Measurements from ENCODE around the gene GABBR1. TPM values are rescaled to one million over a fixed set of nuclear protein-coding genes. Genes with fewer than 3 reads are reported as not detected.

The GABBR1 gene
- total and polyA plus RNA-seq, 4 donors = 1.1 to 4.7 (median 1.4) TPM

- no peaks in the 10 kb centered on the region for H3K9me3 ChIP-seq (ENCODE audit: control insufficient read depth in 4 of 4, low read length in 3 of 4)
- no peak overlapping the region for H3K27ac ChIP-seq (ENCODE audit: low read depth in 1 of 2, low read length in 2 of 2)
- DNase-seq (ENCODE audit: low spot score) = no peak
- no peak overlapping the region for H3K4me3 ChIP-seq (ENCODE audit: low read depth in 1 of 3, low read length in 3 of 3)
- H3K27me3 ChIP-seq (ENCODE audit: control insufficient read depth in 4 of 4, insufficient read depth in 4 of 4, low read length in 3 of 4) = peaks cover 0 to 3% (median 3%) of the 10 kb centered on the region in 4 donors
- no peak overlapping the region for H3K9ac ChIP-seq (ENCODE audit: low read depth in 1 of 2, low read length in 2 of 2)
- no peaks in the 10 kb centered on the region for H3K4me1 ChIP-seq (ENCODE audit: control insufficient read depth in 4 of 4, insufficient read depth in 4 of 4, low read length in 3 of 4)
- H3K36me3 ChIP-seq (ENCODE audit: control insufficient read depth in 4 of 4, insufficient read depth in 3 of 4, low read depth in 1 of 4, low read length in 3 of 4) = no peaks in the 10 kb centered on the region
- TF ChIP-seq ZBTB33 (IDR thresholded peaks at IDR 0.05) = no peak
- TF ChIP-seq NR2F2 (IDR thresholded peaks at IDR 0.05) = no peak
- no peak for TF ChIP-seq MAX (IDR thresholded peaks at IDR 0.05)
- TF ChIP-seq CTCF (IDR thresholded peaks at IDR 0.05; ENCODE audit: low read depth, low read length, missing input control) = no peak
- no peak for TF ChIP-seq EGR1 (IDR thresholded peaks at IDR 0.05; ENCODE audit: low read depth in 2 of 2)
- no peak for TF ChIP-seq GABPA (IDR thresholded peaks at IDR 0.05 in 1 of 2, conservative IDR thresholded peaks at IDR 0.05 in 1 of 2)
- no peak for TF ChIP-seq FOXA2 (IDR thresholded peaks at IDR 0.05)
- no peak for TF ChIP-seq RAD21 (IDR thresholded peaks at IDR 0.05)
- TF ChIP-seq REST (IDR thresholded peaks at IDR 0.05) = no peak
- TF ChIP-seq JUND (IDR thresholded peaks at IDR 0.05) = no peak
- no peak for TF ChIP-seq SP1 (IDR thresholded peaks at IDR 0.05)
- no peak for TF ChIP-seq TAF1 (conservative IDR thresholded peaks at IDR 0.05)
- TF ChIP-seq FOXA1 (IDR thresholded peaks at IDR 0.05) = no peak
- WGBS = 76% methylated on average over 3 of the region's 3 CpGs
Observed at GRCh38 chr6:29661071-29661470, 28.1 kb upstream of the GABBR1 start.

- no peak within 1 kb of the TSS for H3K4me3 ChIP-seq (ENCODE audit: low read depth in 1 of 3, low read length in 3 of 3)
- 82% methylated on average over 4 of the region's 4 CpGs for WGBS
- TF ChIP-seq CTCF (IDR thresholded peaks at IDR 0.05; ENCODE audit: low read depth, low read length, missing input control) (no peak), JUND (IDR thresholded peaks at IDR 0.05) (no peak), RXRA (IDR thresholded peaks at IDR 0.05) (no peak), RAD21 (IDR thresholded peaks at IDR 0.05) (no peak), REST (IDR thresholded peaks at IDR 0.05) (no peak), TAF1 (conservative IDR thresholded peaks at IDR 0.05) (no peak), ZBTB33 (IDR thresholded peaks at IDR 0.05) (no peak), HNF4A (conservative IDR thresholded peaks at IDR 0.05) (no peak), GABPA (IDR thresholded peaks at IDR 0.05 in 1 of 2, conservative IDR thresholded peaks at IDR 0.05 in 1 of 2) (no peak), SP1 (IDR thresholded peaks at IDR 0.05) (no peak), HNF4G (IDR thresholded peaks at IDR 0.05) (no peak)
Observed at GRCh38 chr6:29656798-29657197, 23.8 kb upstream of the GABBR1 start, which contains the start of gene MOG. Gene MOG (plus strand): TSS chr6:29657092. CDS start chr6:29657210, 118 bp downstream.

More at GRCh38 chr6:29656798-29657197, 23.8 kb upstream of the GABBR1 start, which contains the start of gene MOG:
- H3K27ac ChIP-seq (ENCODE audit: low read depth in 1 of 2, low read length in 2 of 2) = no peak within 1 kb of the TSS
- H3K9me3 ChIP-seq (ENCODE audit: control insufficient read depth in 4 of 4, low read length in 3 of 4) = no peaks in the 10 kb centered on the region
- no peaks in the 10 kb centered on the region for H3K36me3 ChIP-seq (ENCODE audit: control insufficient read depth in 4 of 4, insufficient read depth in 3 of 4, low read depth in 1 of 4, low read length in 3 of 4)
- H3K27me3 ChIP-seq (ENCODE audit: control insufficient read depth in 4 of 4, insufficient read depth in 4 of 4, low read length in 3 of 4) = peaks cover 0 to 3% (median 3%) of the 10 kb centered on the region in 4 donors
- no peaks in the 10 kb centered on the region for H3K4me1 ChIP-seq (ENCODE audit: control insufficient read depth in 4 of 4, insufficient read depth in 4 of 4, low read length in 3 of 4)
- H3K9ac ChIP-seq (ENCODE audit: low read depth in 1 of 2, low read length in 2 of 2) = no peak within 1 kb of the TSS
- DNase-seq (ENCODE audit: low spot score) = no peak
